Esophagus muscularis mucosa (tissue), 4 donors: Measurements from ENCODE around the gene CALCOCO1.

Experiments
- CTCF ChIP-seq, 3 experiments: fragments of 200-600 bp in 2 of 3; fragments of 450-650 bp in 1 of 3; sonication (generic) in 2 of 3; IDR thresholded peaks; one replicate each; pipeline ENCODE4 v1.5.1; 2017 to 2019; ENCODE audit warnings: antibody characterized with exemption in 3 of 3, mild to moderate bottlenecking in 2 of 3, moderate library complexity in 1 of 3
- EP300 ChIP-seq: sonication (generic); formaldehyde crosslinking; IDR thresholded peaks from one replicate; pipeline ENCODE4 v1.6.1; 2017; ENCODE audit warnings: antibody characterized with exemption
- POLR2A ChIP-seq: fragments of 450-650 bp; IDR thresholded peaks from one replicate; pipeline ENCODE4 v1.6.1; 2017; ENCODE audit warnings: antibody characterized with exemption, moderate library complexity, mild to moderate bottlenecking, low read depth

- TF ChIP-seq POLR2A: no peak
- no peak for TF ChIP-seq CTCF (IDR thresholded peaks at IDR 0.05)
- TF ChIP-seq EP300: no peak
Observed at GRCh38 chr12:53722450-53723041, 4.7 kb downstream of the CALCOCO1 start.
